MCF 10A (cell line): Measurements from ENCODE around the gene SYCP3. TPM values are rescaled to one million over a fixed set of nuclear protein-coding genes. Genes with fewer than 3 reads are reported as not detected.

Experiments
- BruUV-seq: library from RNA; stranded (reverse); fragments of 400-500 nt; replicated peaks from 2 replicates; lab custom pipeline; 2021; lab: Mats Ljungman, UMichigan
- CTCF ChIA-PET: fragments of 300-600 bp; sonication (Branson Sonifier 250); formaldehyde crosslinking; extraction: SDS; loops from one replicate; lab custom pipeline; 2021; ENCODE audit warnings: antibody characterized with exemption, inconsistent platforms; lab: Yijun Ruan, JAX
- POLR2A ChIA-PET: fragments of 300-600, 350-650 bp; sonication (Branson Sonifier 250); formaldehyde crosslinking; extraction: SDS; loops from one replicate; lab custom pipeline; 2020; ENCODE audit warnings: antibody characterized with exemption, inconsistent platforms; lab: Yijun Ruan, JAX
- DNase-seq: peaks from one replicate; pipeline ENCODE4 v3.0.0-alpha.2; 2018; ENCODE audit not compliant: unreplicated experiment
- H3K27ac Mint-ChIP-seq: one replicate; pipeline ENCODE4 v1.8.0; 2022; ENCODE audit warnings: mild to moderate bottlenecking, low read depth, mixed read lengths; ENCODE audit not compliant: unreplicated experiment
- H3K27me3 Mint-ChIP-seq: one replicate; pipeline ENCODE4 v1.8.0; 2022; ENCODE audit warnings: mixed read lengths; ENCODE audit not compliant: insufficient read depth, unreplicated experiment
- H3K36me3 Mint-ChIP-seq: one replicate; pipeline ENCODE4 v1.8.0; 2022; ENCODE audit warnings: mild to moderate bottlenecking, moderate library complexity, mixed read lengths; ENCODE audit not compliant: insufficient read depth, unreplicated experiment
- H3K4me1 Mint-ChIP-seq: one replicate; pipeline ENCODE4 v1.8.0; 2022; ENCODE audit warnings: mixed read lengths; ENCODE audit not compliant: insufficient read depth, unreplicated experiment
- H3K4me3 Mint-ChIP-seq: one replicate; pipeline ENCODE4 v1.8.0; 2022; ENCODE audit warnings: mild to moderate bottlenecking, moderate library complexity, mixed read lengths; ENCODE audit not compliant: unreplicated experiment
- H3K9me3 Mint-ChIP-seq: one replicate; pipeline ENCODE4 v1.8.0; 2022; ENCODE audit warnings: mixed read lengths; ENCODE audit not compliant: unreplicated experiment
- intact Hi-C: fragments of 100-400 bp; cut with micrococcal nuclease; formaldehyde crosslinking; loops from 2 replicates; pipeline ENCODE4 v1.14.1; 2022
- total RNA-seq: library from RNA; stranded (reverse); gene quantifications from 2 replicates; pipeline ENCODE4 v1.2.3, GENCODE V29; 2022
- TF ChIP-seq, protein P1 (sequence below): fragments of 200-600 bp; IDR thresholded peaks from one replicate; pipeline ENCODE4 v1.8.0; 2022; ENCODE audit warnings: antibody characterized with exemption, mild to moderate bottlenecking; ENCODE audit not compliant: unreplicated experiment

Gene SYCP3
- total RNA-seq, 1 experiment from 2014 or later: not detected

DNA sequence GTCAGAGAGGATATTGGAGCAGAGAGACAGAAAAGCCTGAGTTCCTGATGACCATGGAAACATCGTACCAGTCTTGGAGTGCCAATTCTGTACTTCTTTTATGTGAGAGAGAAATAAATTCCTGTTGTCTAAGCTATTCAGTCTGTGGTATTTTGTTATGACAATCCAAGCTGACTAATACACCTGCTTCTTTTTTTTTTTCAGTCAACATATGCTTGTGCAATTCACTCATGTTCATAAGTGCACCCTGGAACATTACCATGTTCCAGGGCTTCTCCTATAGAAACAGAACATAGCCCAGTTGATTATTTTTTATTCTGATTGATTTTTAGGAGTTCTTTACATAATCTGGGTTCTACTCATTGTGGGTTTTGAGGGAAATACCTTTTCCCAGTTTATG, 43.6 kb downstream of the SYCP3 start:
- TF ChIP-seq, protein P1, sequence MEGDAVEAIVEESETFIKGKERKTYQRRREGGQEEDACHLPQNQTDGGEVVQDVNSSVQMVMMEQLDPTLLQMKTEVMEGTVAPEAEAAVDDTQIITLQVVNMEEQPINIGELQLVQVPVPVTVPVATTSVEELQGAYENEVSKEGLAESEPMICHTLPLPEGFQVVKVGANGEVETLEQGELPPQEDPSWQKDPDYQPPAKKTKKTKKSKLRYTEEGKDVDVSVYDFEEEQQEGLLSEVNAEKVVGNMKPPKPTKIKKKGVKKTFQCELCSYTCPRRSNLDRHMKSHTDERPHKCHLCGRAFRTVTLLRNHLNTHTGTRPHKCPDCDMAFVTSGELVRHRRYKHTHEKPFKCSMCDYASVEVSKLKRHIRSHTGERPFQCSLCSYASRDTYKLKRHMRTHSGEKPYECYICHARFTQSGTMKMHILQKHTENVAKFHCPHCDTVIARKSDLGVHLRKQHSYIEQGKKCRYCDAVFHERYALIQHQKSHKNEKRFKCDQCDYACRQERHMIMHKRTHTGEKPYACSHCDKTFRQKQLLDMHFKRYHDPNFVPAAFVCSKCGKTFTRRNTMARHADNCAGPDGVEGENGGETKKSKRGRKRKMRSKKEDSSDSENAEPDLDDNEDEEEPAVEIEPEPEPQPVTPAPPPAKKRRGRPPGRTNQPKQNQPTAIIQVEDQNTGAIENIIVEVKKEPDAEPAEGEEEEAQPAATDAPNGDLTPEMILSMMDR: no peak
- peak; percentile 55 for DNase-seq
- CTCF ChIA-PET: interaction anchor here (0.7 kb wide), 1 partner anchor 165 kb away, joined by 3 read pairs; no protein-coding TSS in a partner anchor
- no TSS peak for BruUV-seq
- POLR2A ChIA-PET: interaction anchor here (0.7 to 1.2 kb wide), 3 partner anchors 12 to 327 kb away, joined by 3 to 4 read pairs (median 3); no protein-coding TSS in a partner anchor
- no peaks in the 10 kb centered on the region for H3K9me3 Mint-ChIP-seq
- no peak overlapping the region for H3K4me3 Mint-ChIP-seq
- no peaks in the 10 kb centered on the region for H3K27me3 Mint-ChIP-seq
- peaks cover 23% of the 10 kb centered on the region for H3K4me1 Mint-ChIP-seq
- no peaks in the 10 kb centered on the region for H3K36me3 Mint-ChIP-seq
- H3K27ac Mint-ChIP-seq: peak overlapping the region; percentile 59
- intact Hi-C loops: loop anchor here (5.0 kb wide), 1 partner anchor 62 kb away; no protein-coding TSS in a partner anchor

DNA sequence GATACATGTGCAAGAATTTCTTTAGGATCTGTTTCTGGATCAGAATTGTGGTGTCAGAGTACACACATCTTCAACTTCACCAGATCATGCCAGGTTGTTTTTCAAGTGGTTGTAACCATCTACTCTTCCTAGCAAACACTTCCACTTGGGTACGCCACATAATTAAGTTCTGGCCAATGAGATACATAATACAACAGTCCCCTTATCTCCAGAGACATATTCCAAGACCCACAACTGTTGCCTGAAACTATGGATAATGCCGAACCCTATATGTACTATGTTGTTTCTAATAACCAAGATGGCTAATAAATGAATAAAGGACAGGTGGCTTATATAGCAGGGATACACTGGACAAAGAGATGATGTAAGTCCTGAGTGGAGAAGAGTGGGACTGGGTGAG, 44.3 kb downstream of the SYCP3 start:
- H3K9me3 Mint-ChIP-seq: no peaks in the 10 kb centered on the region
- intact Hi-C loops: loop anchor here (5.0 kb wide), 1 partner anchor 62 kb away; no protein-coding TSS in a partner anchor
- no TSS peak for BruUV-seq
- ChIA-PET CTCF (no interaction called here), POLR2A (interaction anchor here (1.2 kb wide), 1 partner anchor 11 kb away, joined by 3 read pairs; no protein-coding TSS in a partner anchor)
- H3K4me3 Mint-ChIP-seq: no peak overlapping the region
- TF ChIP-seq, protein P1: no peak
- H3K36me3 Mint-ChIP-seq: no peaks in the 10 kb centered on the region
- DNase-seq: no peak
- no peaks in the 10 kb centered on the region for H3K27me3 Mint-ChIP-seq
- peak overlapping the region; percentile 59 for H3K27ac Mint-ChIP-seq
- H3K4me1 Mint-ChIP-seq: peaks cover 21% of the 10 kb centered on the region

DNA sequence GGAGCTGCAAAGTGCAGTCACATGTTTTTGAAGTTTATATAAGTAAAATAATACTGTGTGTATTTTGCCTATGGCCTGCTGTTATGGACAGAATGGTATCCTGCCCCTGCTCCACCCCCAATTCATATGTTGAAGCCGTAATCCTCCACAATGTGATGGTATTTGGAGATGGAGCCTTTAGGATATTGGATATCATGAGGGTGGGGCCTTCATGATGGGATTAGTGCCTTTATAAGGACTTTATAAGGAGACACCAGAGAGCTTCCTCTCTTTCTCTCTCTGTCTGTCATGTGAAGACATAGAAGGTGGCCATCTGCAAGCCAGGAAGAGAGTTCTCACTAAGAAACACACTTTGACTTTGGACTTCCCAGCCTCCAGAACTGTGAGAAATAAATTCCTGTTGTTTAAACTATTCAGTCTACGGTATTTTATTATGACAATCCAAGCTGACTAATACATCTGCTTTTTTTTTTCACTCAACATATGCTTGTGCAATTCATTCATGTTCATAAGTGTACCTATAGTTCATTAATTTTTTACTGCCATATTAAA, 44.9 kb downstream of the SYCP3 start:
- no peaks in the 10 kb centered on the region for H3K27me3 Mint-ChIP-seq
- POLR2A ChIA-PET: interaction anchor here (0.6 to 1.1 kb wide), 2 partner anchors 29 to 90 kb away, joined by 3 read pairs; no protein-coding TSS in a partner anchor
- CTCF ChIA-PET: interaction anchor here (0.7 kb wide), 1 partner anchor 61 kb away, joined by 3 read pairs; no protein-coding TSS in a partner anchor
- TF ChIP-seq, protein P1: no peak
- no peaks in the 10 kb centered on the region for H3K36me3 Mint-ChIP-seq
- intact Hi-C loops: no loop called here
- H3K4me3 Mint-ChIP-seq: no peak overlapping the region
- no peak for DNase-seq
- no peaks in the 10 kb centered on the region for H3K9me3 Mint-ChIP-seq
- H3K4me1 Mint-ChIP-seq: peaks cover 18% of the 10 kb centered on the region
- no peak overlapping the region for H3K27ac Mint-ChIP-seq
- BruUV-seq: no TSS peak

DNA sequence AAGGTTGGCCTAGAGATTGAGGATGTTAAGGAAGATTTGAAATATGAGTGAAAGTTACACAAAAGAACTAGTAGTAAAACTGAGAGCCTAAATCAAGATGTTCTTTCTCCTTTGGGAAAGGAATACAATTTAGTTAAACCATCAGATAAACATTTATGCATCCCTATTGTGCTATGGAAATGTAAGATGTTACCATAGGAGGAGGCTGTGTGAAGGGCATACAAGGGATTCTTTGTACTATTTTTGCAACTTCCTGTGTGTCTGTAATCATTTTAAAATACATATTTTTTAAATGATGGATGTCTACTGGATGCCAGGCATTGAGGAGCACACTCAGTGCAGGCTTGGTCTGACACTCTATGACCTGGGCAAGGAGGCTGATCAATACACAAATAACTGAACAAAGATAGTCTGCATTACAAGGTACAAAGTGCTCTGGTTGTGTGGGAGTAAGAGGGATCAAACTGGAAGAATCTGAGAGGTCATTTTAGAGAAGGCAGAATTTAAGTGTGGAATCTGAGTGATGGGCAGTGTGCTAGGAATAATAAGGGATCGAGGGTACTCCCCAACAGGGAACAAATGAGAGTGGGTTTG, 47.7 kb downstream of the SYCP3 start:
- Mint-ChIP-seq H3K27ac (no peak overlapping the region), H3K27me3 (no peaks in the 10 kb centered on the region), H3K36me3 (no peaks in the 10 kb centered on the region), H3K9me3 (no peaks in the 10 kb centered on the region), H3K4me3 (no peak overlapping the region), H3K4me1 (peaks cover 13% of the 10 kb centered on the region)
- intact Hi-C loops: no loop called here
- CTCF ChIA-PET: interaction anchor here (0.5 to 0.6 kb wide), 2 partner anchors 67 to 988 kb away, joined by 3 to 5 read pairs; no protein-coding TSS in a partner anchor
- TF ChIP-seq, protein P1: no peak
- DNase-seq: no peak
- POLR2A ChIA-PET: interaction anchor here (0.6 kb wide), 1 partner anchor 10 kb away, joined by 3 read pairs; no protein-coding TSS in a partner anchor
- no TSS peak for BruUV-seq
